ENCODE data around the gene TRIM2. TPM values are rescaled to one million over a fixed set of nuclear protein-coding genes. Genes with fewer than 3 reads are reported as not detected.

TRIM2 gene
- polyA plus RNA-seq, 1 of the 3 experiments (the other 2 are of a cell fraction), result 16.4 TPM

DNA sequence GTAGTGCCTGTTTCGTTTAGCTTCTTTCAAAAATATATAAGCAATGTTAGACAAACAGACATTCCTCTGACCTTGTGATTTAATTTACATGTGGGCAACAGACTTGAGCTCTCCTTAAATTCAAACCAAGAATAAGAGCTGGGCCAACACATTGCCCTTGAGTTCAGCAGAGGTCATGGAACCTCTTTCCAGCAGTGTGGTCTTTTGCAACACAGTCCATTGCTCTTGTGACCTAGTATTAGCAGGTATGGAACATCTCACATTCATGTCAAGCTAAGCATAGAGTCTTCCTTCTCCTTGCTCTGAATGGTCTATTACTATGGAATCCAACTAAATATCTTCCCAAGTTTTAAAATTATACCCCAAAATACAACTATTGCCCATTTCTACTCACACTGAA is 106.5 kb downstream of the TRIM2 start:
- H3F3A ChIP-seq (replicated peaks; ENCODE audit: insufficient read depth), result peaks cover 3% of the 10 kb centered on the region
- H3K9me3 ChIP-seq, result no peaks in the 10 kb centered on the region
- CTCF ChIA-PET, result interaction anchor here (0.6 to 2.3 kb wide), 2 partner anchors 33 to 168 kb away, joined by 4 to 8 read pairs; no protein-coding TSS in a partner anchor
- H3K79me2 ChIP-seq (ENCODE audit: insufficient read depth), result no peaks in the 10 kb centered on the region; the same call in 1 of the 2 replicates
- H3K36me3 ChIP-seq (replicated peaks in 1 of 2; ENCODE audit: control insufficient read depth in 1 of 2, insufficient read depth in 2 of 2, low read length in 1 of 2), result peaks cover 0 to 11% of the 10 kb centered on the region in 2 experiments
- H4K20me1 ChIP-seq (ENCODE audit: insufficient read depth), result no peaks in the 10 kb centered on the region
- no peaks in the 10 kb centered on the region for H3K27me3 ChIP-seq (ENCODE audit: insufficient read depth)
- H3K9ac ChIP-seq, result no peak overlapping the region
- no peak overlapping the region for H3K27ac ChIP-seq (ENCODE audit: low read depth in 2 of 2, low read length in 1 of 2)
- peaks cover 1 to 6% of the 10 kb centered on the region in 2 experiments; a peak in 2 of 4 replicates for H3K4me1 ChIP-seq (ENCODE audit: control insufficient read depth in 1 of 2, insufficient read depth in 2 of 2, low read depth in 1 of 2, low read length in 1 of 2)
- TF ChIP-seq TAF1 (IDR thresholded peaks at IDR 0.05; ENCODE audit: borderline replicate concordance, low read depth, low read length), result no peak
- no peak for TF ChIP-seq TCF12 (IDR thresholded peaks at IDR 0.05)
- no peak for TF ChIP-seq SIN3A (IDR thresholded peaks at IDR 0.05; ENCODE audit: borderline replicate concordance, low read depth, low read length)
- no peak for TF ChIP-seq RAD21 (IDR thresholded peaks at IDR 0.05; ENCODE audit: low read length)
- TF ChIP-seq TEAD4 (IDR thresholded peaks at IDR 0.05; ENCODE audit: borderline replicate concordance, insufficient read depth), result no peak
- no peak for TF ChIP-seq REST (IDR thresholded peaks at IDR 0.05; ENCODE audit: low read depth, low read length)
- no peak for TF ChIP-seq FOSL2 (IDR thresholded peaks at IDR 0.05; ENCODE audit: borderline replicate concordance, low read depth)
- TF ChIP-seq, protein P1, sequence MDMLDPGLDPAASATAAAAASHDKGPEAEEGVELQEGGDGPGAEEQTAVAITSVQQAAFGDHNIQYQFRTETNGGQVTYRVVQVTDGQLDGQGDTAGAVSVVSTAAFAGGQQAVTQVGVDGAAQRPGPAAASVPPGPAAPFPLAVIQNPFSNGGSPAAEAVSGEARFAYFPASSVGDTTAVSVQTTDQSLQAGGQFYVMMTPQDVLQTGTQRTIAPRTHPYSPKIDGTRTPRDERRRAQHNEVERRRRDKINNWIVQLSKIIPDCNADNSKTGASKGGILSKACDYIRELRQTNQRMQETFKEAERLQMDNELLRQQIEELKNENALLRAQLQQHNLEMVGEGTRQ (IDR thresholded peaks at IDR 0.05; ENCODE audit: borderline replicate concordance, low read depth, low read length), result no peak
- no peak for TF ChIP-seq FOXM1 (IDR thresholded peaks at IDR 0.05; ENCODE audit: low read depth)
- no peak for TF ChIP-seq MAX (IDR thresholded peaks at IDR 0.05; ENCODE audit: low read depth)
- TF ChIP-seq NFIC (IDR thresholded peaks at IDR 0.05; ENCODE audit: borderline replicate concordance), result no peak
- TF ChIP-seq CHD2 (IDR thresholded peaks at IDR 0.05; ENCODE audit: low read length, partially characterized antibody), result no peak
- TF ChIP-seq RCOR1 (IDR thresholded peaks at IDR 0.05; ENCODE audit: low read length), result no peak
- TF ChIP-seq SMC3 (IDR thresholded peaks at IDR 0.05; ENCODE audit: low read depth, low read length), result no peak
- TF ChIP-seq JUND (IDR thresholded peaks at IDR 0.05), result no peak
- TF ChIP-seq POLR2AphosphoS5 (IDR thresholded peaks at IDR 0.05; ENCODE audit: low read depth, low read length), result no peak
- no peak for TF ChIP-seq USF1 (IDR thresholded peaks at IDR 0.05; ENCODE audit: borderline replicate concordance, low read depth)
- no peaks in the 10 kb centered on the region for H3K9me2 ChIP-seq
- H3K4me2 ChIP-seq, result no peak overlapping the region
- POLR2A ChIA-PET, result no interaction called here
- no peak overlapping the region for H2AFZ ChIP-seq (ENCODE audit: low read depth)
- no peak for DNase-seq
- WGBS (ENCODE audit: low lambda C conversion rate), result 85% methylated on average over 1 of the region's 1 CpG
- H3K4me3 ChIP-seq (ENCODE audit: low read depth in 2 of 2, low read length in 1 of 2), result no peak overlapping the region
